ENCODE data around the gene CD22. TPM values are rescaled to one million over a fixed set of nuclear protein-coding genes. Genes with fewer than 3 reads are reported as not detected.

Gene CD22
- total RNA-seq, 1 experiment from 2014 or later: not detected

- H3K36me3 ChIP-seq: no peaks in the 10 kb centered on the region
Measured at GRCh38 chr19:35379992-35380391, 51.0 kb downstream of the CD22 start.

GRCh38 chr19:35380450-35381124, 51.6 kb downstream of the CD22 start:
- Histone ChIP-seq H3K36me3 (no peaks in the 10 kb centered on the region), H3K9me3 (peaks cover 14% of the 10 kb centered on the region), H3K4me3 (no peak overlapping the region), H3K27me3 (peaks cover 16% of the 10 kb centered on the region; the same call in 1 of the 2 replicates)
- DNase-seq: no peak

More at GRCh38 chr19:35379992-35380391, 51.0 kb downstream of the CD22 start:
- H3K27me3 ChIP-seq: peaks cover 16% of the 10 kb centered on the region; the same call in 1 of the 2 replicates
- H3K4me3 ChIP-seq: no peak overlapping the region
- peaks cover 8% of the 10 kb centered on the region; the same call in 1 of the 2 replicates for H3K9me3 ChIP-seq
- no peak for DNase-seq

GRCh38 chr19:35381318-35381717, 52.3 kb downstream of the CD22 start:
- DNase-seq: no peak
- Histone ChIP-seq H3K27me3 (peaks cover 13% of the 10 kb centered on the region; the same call in 1 of the 2 replicates), H3K36me3 (no peaks in the 10 kb centered on the region), H3K9me3 (peaks cover 19% of the 10 kb centered on the region), H3K4me3 (no peak overlapping the region)

GRCh38 chr19:35381926-35382325, 52.9 kb downstream of the CD22 start:
- Histone ChIP-seq H3K36me3 (no peaks in the 10 kb centered on the region), H3K9me3 (peaks cover 25% of the 10 kb centered on the region), H3K4me3 (no peak overlapping the region), H3K27me3 (peaks cover 9% of the 10 kb centered on the region; the same call in 1 of the 2 replicates)
- no peak for DNase-seq

GRCh38 chr19:35383536-35383935, 54.5 kb downstream of the CD22 start:
- Histone ChIP-seq H3K9me3 (peaks cover 34% of the 10 kb centered on the region), H3K27me3 (peaks cover 6% of the 10 kb centered on the region; the same call in 1 of the 2 replicates), H3K36me3 (no peaks in the 10 kb centered on the region), H3K4me3 (no peak overlapping the region)
- no peak for DNase-seq

- Histone ChIP-seq H3K27me3 (no peaks in the 10 kb centered on the region; the same call in 1 of the 2 replicates), H3K9me3 (peaks cover 36% of the 10 kb centered on the region), H3K4me3 (no peak overlapping the region), H3K36me3 (no peaks in the 10 kb centered on the region)
- no peak for DNase-seq
Measured at GRCh38 chr19:35388277-35389054, 59.5 kb downstream of the CD22 start.

GRCh38 chr19:35389192-35389861, 60.3 kb downstream of the CD22 start:
- Histone ChIP-seq H3K36me3 (no peaks in the 10 kb centered on the region), H3K9me3 (peaks cover 36% of the 10 kb centered on the region), H3K27me3 (no peaks in the 10 kb centered on the region; the same call in 1 of the 2 replicates), H3K4me3 (no peak overlapping the region)
- DNase-seq: no peak

- no peak for DNase-seq
- H3K4me3 ChIP-seq: no peak overlapping the region
- H3K9me3 ChIP-seq: peaks cover 4% of the 10 kb centered on the region; the same call in 1 of the 2 replicates
- H3K36me3 ChIP-seq: no peaks in the 10 kb centered on the region
- H3K27me3 ChIP-seq: peaks cover 2% of the 10 kb centered on the region; the same call in 1 of the 2 replicates
Measured at GRCh38 chr19:35392742-35393715, 64.0 kb downstream of the CD22 start.

GRCh38 chr19:35395382-35396199, 66.6 kb downstream of the CD22 start:
- Histone ChIP-seq H3K4me3 (no peak overlapping the region), H3K36me3 (no peaks in the 10 kb centered on the region), H3K9me3 (no peaks in the 10 kb centered on the region), H3K27me3 (peaks cover 2% of the 10 kb centered on the region; the same call in 1 of the 2 replicates)
- DNase-seq: no peak

- no peaks in the 10 kb centered on the region for H3K9me3 ChIP-seq
- peaks cover 2% of the 10 kb centered on the region; the same call in 1 of the 2 replicates for H3K27me3 ChIP-seq
- no peaks in the 10 kb centered on the region for H3K36me3 ChIP-seq
- H3K4me3 ChIP-seq: no peak overlapping the region
- DNase-seq: no peak
Measured at GRCh38 chr19:35396240-35396885, 67.4 kb downstream of the CD22 start.

Other genes with a start within 250 kb of the CD22 start
- gene FXYD3, start 213.4 kb upstream of the CD22 start, total RNA-seq (2014; rRNA removed; shearing (Covaris generic); ENCODE audit: low replicate concordance): not detected in 2 replicates
- gene LGI4, start 194.1 kb upstream of the CD22 start, total RNA-seq (2014; rRNA removed; shearing (Covaris generic); ENCODE audit: low replicate concordance): 0.76 TPM in 1 of 2 replicates, not detected in the other
- not detected in 2 replicates for gene FXYD1, start 190.4 kb upstream of the CD22 start, total RNA-seq (2014; rRNA removed; shearing (Covaris generic); ENCODE audit: low replicate concordance)
- gene FXYD7, start 185.9 kb upstream of the CD22 start, total RNA-seq (2014; rRNA removed; shearing (Covaris generic); ENCODE audit: low replicate concordance): not detected in 2 replicates
- 28.9 and 59.7 TPM in 2 replicates for gene FXYD5, start 174.5 kb upstream of the CD22 start, total RNA-seq (2014; rRNA removed; shearing (Covaris generic); ENCODE audit: low replicate concordance)
- not detected in 2 replicates for gene FAM187B, start 100.4 kb upstream of the CD22 start, total RNA-seq (2014; rRNA removed; shearing (Covaris generic); ENCODE audit: low replicate concordance)
- 0.33 TPM in 1 of 2 replicates, not detected in the other for gene LSR, start 80.2 kb upstream of the CD22 start, total RNA-seq (2014; rRNA removed; shearing (Covaris generic); ENCODE audit: low replicate concordance)
- 73.5 and 85.5 TPM in 2 replicates for gene USF2, start 60.2 kb upstream of the CD22 start, total RNA-seq (2014; rRNA removed; shearing (Covaris generic); ENCODE audit: low replicate concordance)
- gene HAMP, start 46.7 kb upstream of the CD22 start, total RNA-seq (2014; rRNA removed; shearing (Covaris generic); ENCODE audit: low replicate concordance): not detected in 2 replicates
- gene MAG, start 37.0 kb upstream of the CD22 start, total RNA-seq (2014; rRNA removed; shearing (Covaris generic); ENCODE audit: low replicate concordance): not detected in 2 replicates
- gene FFAR1, start 18.7 kb downstream of the CD22 start, total RNA-seq (2014; rRNA removed; shearing (Covaris generic); ENCODE audit: low replicate concordance): not detected in 2 replicates
- gene FFAR3, start 29.3 kb downstream of the CD22 start, total RNA-seq (2014; rRNA removed; shearing (Covaris generic); ENCODE audit: low replicate concordance): not detected in 2 replicates
- gene GPR42, start 41.9 kb downstream of the CD22 start, total RNA-seq (2014; rRNA removed; shearing (Covaris generic); ENCODE audit: low replicate concordance): not detected in 2 replicates
- gene FFAR2, start 119.1 kb downstream of the CD22 start, total RNA-seq (2014; rRNA removed; shearing (Covaris generic); ENCODE audit: low replicate concordance): not detected in 2 replicates
- not detected in 2 replicates for gene KRTDAP, start 161.3 kb downstream of the CD22 start, total RNA-seq (2014; rRNA removed; shearing (Covaris generic); ENCODE audit: low replicate concordance)
- not detected in 2 replicates for gene DMKN, start 184.5 kb downstream of the CD22 start, total RNA-seq (2014; rRNA removed; shearing (Covaris generic); ENCODE audit: low replicate concordance)
- gene SBSN, start 199.1 kb downstream of the CD22 start, total RNA-seq (2014; rRNA removed; shearing (Covaris generic); ENCODE audit: low replicate concordance): 0.30 TPM in 1 of 2 replicates, not detected in the other
- not detected in 2 replicates for gene GAPDHS, start 204.3 kb downstream of the CD22 start, total RNA-seq (2014; rRNA removed; shearing (Covaris generic); ENCODE audit: low replicate concordance)
- 180 and 203 TPM in 2 replicates for gene TMEM147, start 216.4 kb downstream of the CD22 start, total RNA-seq (2014; rRNA removed; shearing (Covaris generic); ENCODE audit: low replicate concordance)
- not detected in 2 replicates for gene ATP4A, start 234.5 kb downstream of the CD22 start, total RNA-seq (2014; rRNA removed; shearing (Covaris generic); ENCODE audit: low replicate concordance)

Measured in MG63 (cell line).